Calu3 (cell line): ENCODE data around the gene AEN. TPM values are rescaled to one million over a fixed set of nuclear protein-coding genes. Genes with fewer than 3 reads are reported as not detected.
A peak's percentile ranks its signal among the peaks of the same experiment; 100 is the strongest.

Experiments
- BruUV-seq: library from RNA; stranded (reverse); fragments of 400-500 nt; replicated peaks from 2 replicates; lab custom pipeline; 2021; lab: Mats Ljungman, UMichigan
- CTCF ChIA-PET: fragments of 300-600 bp; sonication (Branson Sonifier 250); formaldehyde crosslinking; loops from one replicate; lab custom pipeline; 2022; ENCODE audit warnings: antibody characterized with exemption; lab: Charles Lee
- DNase-seq: peaks from one replicate; pipeline ENCODE4 v3.0.0; 2022
- H3K27ac Mint-ChIP-seq: one replicate; pipeline ENCODE4 v1.8.0; 2022; ENCODE audit warnings: mixed read lengths; ENCODE audit not compliant: unreplicated experiment
- H3K27me3 Mint-ChIP-seq: one replicate; pipeline ENCODE4 v1.8.0; 2022; ENCODE audit warnings: mixed read lengths; ENCODE audit not compliant: unreplicated experiment
- H3K36me3 Mint-ChIP-seq: one replicate; pipeline ENCODE4 v1.8.0; 2022; ENCODE audit warnings: mild to moderate bottlenecking, moderate library complexity, mixed read lengths; ENCODE audit not compliant: insufficient read depth, unreplicated experiment
- H3K4me1 Mint-ChIP-seq: one replicate; pipeline ENCODE4 v1.8.0; 2022; ENCODE audit warnings: mild to moderate bottlenecking, low read depth, mixed read lengths; ENCODE audit not compliant: unreplicated experiment
- H3K4me3 Mint-ChIP-seq: one replicate; pipeline ENCODE4 v1.8.0; 2022; ENCODE audit warnings: mild to moderate bottlenecking, low read depth, moderate library complexity, mixed read lengths; ENCODE audit not compliant: unreplicated experiment
- H3K9me3 Mint-ChIP-seq: one replicate; pipeline ENCODE4 v1.8.0; 2022; ENCODE audit warnings: low read depth, mixed read lengths; ENCODE audit not compliant: unreplicated experiment
- CTCF ChIP-seq: fragments of 200-600 bp; IDR thresholded peaks from one replicate; pipeline ENCODE4 v1.8.0; 2022; ENCODE audit warnings: antibody characterized with exemption; ENCODE audit not compliant: unreplicated experiment
- intact Hi-C: fragments of 100-400 bp; cut with micrococcal nuclease; formaldehyde crosslinking; loops from one replicate; pipeline ENCODE4 v1.10.0; 2022; ENCODE audit not compliant: unreplicated experiment
- total RNA-seq: library from RNA; stranded (reverse); gene quantifications from 2 replicates; pipeline ENCODE4 v1.2.3, GENCODE V29; 2022

The AEN gene
- total RNA-seq, 1 experiment from 2014 or later = 34.9 TPM

- TF ChIP-seq CTCF = no peak
- no peak overlapping the region for H3K4me3 Mint-ChIP-seq
- CTCF ChIA-PET = interaction anchor here (2.5 kb wide), 1 partner anchor 149 kb away, joined by 10 read pairs; the partner anchor contains the start of genes MRPL46 and MRPS11
- intact Hi-C loops = no loop called here
- no peak for DNase-seq
- H3K36me3 Mint-ChIP-seq = peaks cover 18% of the 10 kb centered on the region
- peaks cover 35% of the 10 kb centered on the region for H3K4me1 Mint-ChIP-seq
- BruUV-seq = no TSS peak
- peaks cover 9% of the 10 kb centered on the region for H3K27me3 Mint-ChIP-seq
- peak overlapping the region; percentile 75 for H3K27ac Mint-ChIP-seq
- no peaks in the 10 kb centered on the region for H3K9me3 Mint-ChIP-seq
Measured at GRCh38 chr15:88616240-88616639, 4.9 kb upstream of the AEN start.

GRCh38 chr15:88617031-88617722 lies 4.0 kb upstream of the AEN start:
- no peak for TF ChIP-seq CTCF

GRCh38 chr15:88617790-88618189 lies 3.4 kb upstream of the AEN start:
- intact Hi-C loops = no loop called here
- TF ChIP-seq CTCF = no peak
- no peaks in the 10 kb centered on the region for H3K9me3 Mint-ChIP-seq
- H3K27ac Mint-ChIP-seq = no peak overlapping the region
- CTCF ChIA-PET = no interaction called here
- no peak for DNase-seq
- peaks cover 44% of the 10 kb centered on the region for H3K4me1 Mint-ChIP-seq
- no peaks in the 10 kb centered on the region for H3K27me3 Mint-ChIP-seq
- H3K36me3 Mint-ChIP-seq = peaks cover 33% of the 10 kb centered on the region
- no TSS peak for BruUV-seq
- no peak overlapping the region for H3K4me3 Mint-ChIP-seq

More at GRCh38 chr15:88617031-88617722, 4.0 kb upstream of the AEN start:
- no peaks in the 10 kb centered on the region for H3K27me3 Mint-ChIP-seq
- no peak overlapping the region for H3K27ac Mint-ChIP-seq
- intact Hi-C loops = no loop called here
- no peak overlapping the region for H3K4me3 Mint-ChIP-seq
- peaks cover 27% of the 10 kb centered on the region for H3K36me3 Mint-ChIP-seq
- H3K4me1 Mint-ChIP-seq = peaks cover 38% of the 10 kb centered on the region
- H3K9me3 Mint-ChIP-seq = no peaks in the 10 kb centered on the region
- no TSS peak for BruUV-seq
- CTCF ChIA-PET = no interaction called here
- no peak for DNase-seq

DNA sequence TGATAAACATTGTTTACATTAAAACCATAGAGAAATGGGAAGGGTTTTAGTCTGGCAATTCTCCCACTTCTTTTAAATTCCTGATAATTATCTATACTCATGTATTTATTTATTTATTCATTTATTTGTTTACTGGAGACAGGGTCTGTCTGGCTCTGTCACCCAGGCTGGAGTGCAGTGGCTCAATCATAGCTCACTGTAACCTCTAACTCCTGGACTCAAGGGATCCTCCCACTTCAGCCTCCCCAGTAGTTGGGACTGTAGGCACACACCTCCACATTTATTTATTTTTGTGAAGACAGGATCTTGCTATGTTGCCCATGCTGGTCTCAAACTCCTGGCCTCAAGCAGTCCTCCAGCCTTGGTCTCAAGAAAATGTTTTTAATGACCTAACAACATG lies 2.5 kb upstream of the AEN start:
- H3K27ac Mint-ChIP-seq = no peak overlapping the region
- H3K4me1 Mint-ChIP-seq = peaks cover 44% of the 10 kb centered on the region
- H3K36me3 Mint-ChIP-seq = peaks cover 41% of the 10 kb centered on the region
- no peaks in the 10 kb centered on the region for H3K27me3 Mint-ChIP-seq
- no peak overlapping the region for H3K4me3 Mint-ChIP-seq
- no peak for DNase-seq
- TF ChIP-seq CTCF = no peak
- intact Hi-C loops = no loop called here
- BruUV-seq = no TSS peak
- CTCF ChIA-PET = no interaction called here
- no peaks in the 10 kb centered on the region for H3K9me3 Mint-ChIP-seq
